Measurements from ENCODE around the gene AP4B1.

GRCh38 chr1:113929750-113930498, 25.3 kb upstream of the AP4B1 start:
- no peak for TF ChIP-seq EZH2 (IDR thresholded peaks at IDR 0.05; ENCODE audit: borderline replicate concordance, low read length)
- peak in 1 of 2 donors; percentile 35 for TF ChIP-seq CTCF (conservative IDR thresholded peaks at IDR 0.05 in 1 of 2, IDR thresholded peaks at IDR 0.05 in 1 of 2; ENCODE audit: extremely low read depth in 1 of 2, insufficient read depth in 1 of 2, low read depth in 1 of 2, low read length in 2 of 2)

All from mammary epithelial cell (primary cell).